GM19240 (cell line): ENCODE results near the gene PRELID3B.
"Not testable (repeated sequence)": the region's sequence is repeated elsewhere in the genome, so short reads cannot be mapped to it uniquely, and the experiment has no call there.

Experiments used
- DNase-seq: peaks from one replicate; pipeline ENCODE4 v3.0.0; 2011; ENCODE audit warnings: low spot score; ENCODE audit not compliant: insufficient read length

Gene PRELID3B

DNA sequence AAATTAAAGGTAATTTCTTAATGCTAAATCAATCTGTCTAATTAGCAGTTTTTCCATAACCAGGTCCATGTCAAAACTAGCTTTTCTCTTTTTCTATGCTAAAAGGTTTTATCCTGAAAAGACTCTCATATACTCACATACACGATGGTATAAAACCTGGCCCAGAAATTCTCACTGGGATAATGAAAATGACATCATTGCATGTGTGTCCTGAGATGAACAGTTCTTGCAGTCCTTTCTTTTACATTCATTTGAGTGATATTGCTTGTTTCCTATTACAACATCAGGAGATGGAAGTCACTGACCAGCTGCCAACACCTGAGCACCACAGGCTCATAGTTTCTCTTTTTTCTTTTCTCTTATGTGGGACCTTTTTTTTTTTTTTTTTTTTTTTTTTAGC lies 7.9 kb upstream of the PRELID3B start:
- no peak for DNase-seq

DNA sequence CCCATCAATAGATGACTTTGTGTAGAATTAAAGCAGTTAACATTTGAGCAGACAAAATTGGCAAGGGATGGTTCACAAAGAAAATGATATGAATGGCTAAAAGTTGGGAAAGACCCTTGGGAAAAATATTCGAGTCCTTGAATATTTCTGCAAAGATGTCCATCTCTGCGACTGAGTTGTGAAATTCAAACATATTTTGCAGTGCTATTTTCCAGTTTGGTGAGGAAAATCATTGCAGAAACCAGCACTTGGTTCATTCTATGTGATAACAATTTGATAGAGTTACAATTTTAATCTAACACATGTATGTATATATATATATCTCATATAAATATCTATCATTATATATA lies 6.1 kb upstream of the PRELID3B start:
- DNase-seq, result no peak

DNA sequence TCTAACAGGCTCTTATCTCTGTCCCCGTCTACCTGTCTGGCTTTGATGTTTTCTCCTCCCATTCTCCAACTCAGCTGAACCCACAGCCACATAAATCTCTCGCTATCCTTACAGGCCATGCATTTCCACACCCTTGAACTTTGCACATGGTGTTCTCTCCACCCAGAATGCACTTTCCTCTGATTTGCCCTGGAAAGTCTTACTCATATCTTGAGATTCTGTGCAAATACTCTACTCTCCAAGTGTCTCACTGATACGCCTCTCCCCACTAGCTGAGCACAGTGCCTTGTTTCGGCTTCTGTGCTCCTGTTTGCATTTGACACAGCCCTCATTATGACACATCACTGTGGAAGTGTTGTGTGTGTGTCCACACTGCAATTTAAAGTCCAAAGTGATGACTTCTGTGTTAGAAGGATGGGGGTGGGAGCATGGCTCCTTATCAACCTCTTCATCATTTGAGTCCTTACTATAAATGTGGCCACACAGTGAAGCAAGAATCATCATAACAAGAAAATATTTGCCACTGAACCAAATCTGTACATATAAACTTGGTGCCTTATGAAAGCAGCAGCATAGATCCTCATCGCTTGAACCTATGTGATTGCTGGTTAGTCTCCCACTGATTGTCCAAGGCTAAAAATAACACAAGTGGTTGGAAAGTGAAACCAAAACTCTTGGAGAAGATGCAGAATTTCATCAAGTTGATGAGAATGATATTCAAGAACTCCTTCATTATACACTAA lies 5.5 kb upstream of the PRELID3B start:
- DNase-seq, result no peak

DNA sequence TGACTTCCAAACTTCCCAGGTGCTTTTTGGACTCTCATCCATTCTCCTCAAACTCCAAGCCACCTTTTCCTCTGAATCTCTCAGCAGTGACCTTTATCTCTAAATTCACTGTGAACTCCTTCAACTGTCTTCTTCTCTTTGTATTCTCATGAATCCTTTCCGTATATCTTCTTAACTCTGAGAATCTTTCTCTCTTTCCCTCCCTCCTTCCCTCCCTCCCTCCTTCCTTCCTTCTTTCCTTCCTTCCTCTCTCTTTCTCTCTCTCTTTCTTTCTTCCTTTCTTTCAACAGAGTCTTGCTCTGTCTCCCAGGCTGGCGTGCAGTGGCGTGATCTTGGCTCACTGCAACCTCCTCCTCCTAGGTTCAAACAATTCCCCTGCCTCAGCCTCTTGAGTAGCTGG lies 4.3 kb upstream of the PRELID3B start:
- DNase-seq, result no peak

DNA sequence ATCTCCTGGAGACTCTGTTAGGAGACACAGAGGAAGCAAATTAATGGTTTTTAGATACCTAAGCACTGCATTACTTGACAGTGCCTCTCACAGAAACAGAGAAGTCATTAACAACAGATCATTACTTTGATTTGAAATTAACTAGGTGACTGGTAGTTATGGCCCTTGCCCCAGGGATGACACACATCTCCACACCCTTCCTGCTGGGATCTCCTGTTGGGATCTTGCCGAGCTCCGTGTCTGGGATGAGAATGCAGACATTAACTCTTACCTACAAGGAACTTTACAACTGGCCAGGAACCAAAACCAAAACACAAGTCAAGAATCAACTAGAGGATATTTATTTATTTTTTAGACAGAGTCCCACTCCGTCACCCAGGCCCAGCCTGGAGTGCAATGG lies 2.2 kb upstream of the PRELID3B start:
- no peak for DNase-seq

DNA sequence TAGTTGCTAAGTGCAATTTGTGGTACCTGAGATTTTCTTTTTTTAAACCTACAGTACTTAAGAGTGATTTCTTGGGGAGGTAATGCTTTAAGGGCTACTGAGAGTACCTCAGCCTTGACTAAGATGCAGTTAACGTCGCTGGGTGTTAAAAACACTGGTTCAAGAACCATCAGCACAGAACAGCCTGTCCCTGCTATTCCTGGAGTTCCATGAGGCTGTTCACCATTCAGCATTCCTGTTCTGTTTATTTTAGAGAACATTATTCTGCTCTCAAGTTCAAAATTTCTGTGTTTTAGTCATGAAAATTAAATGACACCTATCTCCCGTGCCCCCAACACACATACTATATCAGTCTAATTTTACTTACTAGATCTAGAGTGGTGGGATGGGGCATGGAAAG lies 1.7 kb upstream of the PRELID3B start:
- no peak for DNase-seq

DNA sequence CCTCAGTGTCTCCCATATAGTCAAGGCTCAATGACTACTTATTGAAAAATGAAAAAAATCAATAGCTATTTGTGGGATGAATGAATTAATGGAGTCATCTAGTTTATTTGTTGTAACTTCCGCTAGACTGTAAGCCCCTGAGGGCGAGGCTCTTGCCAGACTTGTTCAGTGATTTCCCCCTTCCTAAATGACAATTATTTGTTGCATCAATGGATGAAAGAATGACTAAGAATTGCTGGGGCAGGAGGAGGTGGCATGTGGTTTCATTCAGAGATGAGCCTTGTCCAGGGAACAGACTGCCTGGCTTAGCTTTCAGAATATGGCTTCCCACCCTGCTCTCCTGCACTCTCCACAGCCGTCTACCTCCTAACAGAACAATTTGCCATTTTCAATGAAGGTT lies 1.1 kb upstream of the PRELID3B start:
- DNase-seq, result no peak

DNA sequence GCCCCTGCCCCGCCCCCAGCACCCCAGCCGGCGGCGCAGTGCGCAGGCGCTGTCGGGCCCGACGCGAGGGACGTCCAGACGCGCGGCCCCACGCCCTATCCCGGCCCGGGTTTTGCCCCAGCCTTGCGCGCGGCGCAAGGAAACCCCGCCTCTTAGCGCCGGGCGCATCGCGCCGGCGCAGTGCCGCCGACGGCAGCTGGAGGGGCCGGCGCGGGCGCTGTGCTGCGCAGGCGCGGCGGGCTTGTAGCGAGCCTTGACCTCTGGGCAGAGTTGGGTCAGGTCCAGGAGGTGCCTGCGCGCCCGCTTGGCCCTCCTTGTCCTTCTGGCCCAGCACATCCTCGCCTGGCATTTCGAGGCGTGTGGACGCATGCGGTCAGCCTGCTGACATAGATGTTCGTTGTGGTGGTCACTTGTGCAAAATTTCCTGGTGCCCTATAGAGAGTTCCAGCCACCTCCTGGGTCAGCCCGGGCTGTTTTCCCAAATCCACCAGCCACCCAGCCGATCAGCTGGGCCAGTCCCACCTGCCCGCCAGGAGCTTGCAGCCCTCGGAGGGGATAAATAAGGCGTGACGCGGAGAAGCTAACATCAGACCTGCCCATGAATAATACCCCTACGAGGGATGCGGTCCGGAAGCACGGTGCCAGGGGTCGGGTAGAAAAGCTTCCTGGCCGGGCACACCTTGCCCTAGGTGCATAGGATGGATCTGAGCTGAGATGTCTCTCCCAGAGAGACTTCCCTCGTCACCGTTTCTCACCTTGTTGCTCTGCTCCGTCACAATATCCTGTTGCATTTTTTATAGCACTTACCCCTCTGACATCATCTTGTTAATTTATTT lies 428 bp upstream of the PRELID3B start:
- DNase-seq, result peak; percentile 84

DNA sequence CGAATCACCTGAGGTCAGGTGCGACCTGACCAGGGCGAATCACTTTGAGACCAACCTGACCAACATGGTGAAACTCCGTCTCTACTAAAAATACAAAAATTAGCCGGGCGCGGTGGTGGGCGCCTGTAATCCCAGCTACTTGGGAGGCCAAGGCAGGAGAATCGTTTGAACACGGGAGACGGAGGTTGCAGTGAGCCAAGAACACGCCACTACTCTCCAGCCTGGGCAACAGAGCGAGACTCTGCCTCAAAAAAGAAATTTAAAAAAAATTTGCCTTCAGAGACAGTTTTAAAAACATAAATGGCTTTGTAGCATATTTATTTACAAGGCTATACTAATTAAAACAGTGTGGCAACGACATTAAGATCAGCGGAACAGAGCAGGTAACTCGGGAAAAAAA lies 1.1 kb downstream of the PRELID3B start:
- not testable (repeated sequence) for DNase-seq

DNA sequence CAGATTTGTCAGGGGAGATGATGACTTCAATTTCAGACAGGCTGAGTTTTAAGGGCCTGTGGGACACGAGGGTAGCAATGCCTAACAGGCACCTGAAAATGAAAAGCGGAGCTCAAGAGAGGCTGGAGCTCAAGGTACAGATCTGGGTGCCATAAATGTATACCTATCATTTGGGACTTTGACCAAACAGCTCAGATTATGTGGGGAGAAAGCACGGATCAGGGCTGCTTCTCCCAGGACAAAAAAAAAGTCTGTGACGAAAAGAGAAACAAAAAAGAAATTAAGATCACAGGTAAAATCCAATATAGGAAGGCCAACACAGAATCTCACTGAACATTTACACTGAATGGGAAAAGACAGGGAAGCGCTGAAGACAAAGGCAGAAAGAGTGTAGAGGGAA lies 1.9 kb downstream of the PRELID3B start:
- DNase-seq, result no peak

DNA sequence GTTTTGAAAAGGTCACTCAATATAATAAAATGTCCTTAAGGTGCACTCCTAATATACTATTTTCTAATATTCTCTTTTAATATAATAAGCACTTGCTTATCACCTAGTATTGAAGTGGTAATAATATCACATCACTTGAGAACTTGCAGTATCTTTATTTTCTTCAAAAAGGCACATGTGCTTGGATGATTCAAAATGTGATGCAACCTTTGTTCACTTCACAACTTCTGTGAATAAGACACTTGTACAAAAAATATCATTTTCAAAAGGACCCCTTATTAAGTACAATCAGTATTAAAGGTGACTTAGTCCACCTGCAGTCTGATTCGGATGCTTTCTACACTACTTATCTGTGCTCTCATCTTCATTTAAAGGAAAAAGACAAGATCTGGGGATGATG lies 3.4 kb downstream of the PRELID3B start:
- DNase-seq, result no peak

DNA sequence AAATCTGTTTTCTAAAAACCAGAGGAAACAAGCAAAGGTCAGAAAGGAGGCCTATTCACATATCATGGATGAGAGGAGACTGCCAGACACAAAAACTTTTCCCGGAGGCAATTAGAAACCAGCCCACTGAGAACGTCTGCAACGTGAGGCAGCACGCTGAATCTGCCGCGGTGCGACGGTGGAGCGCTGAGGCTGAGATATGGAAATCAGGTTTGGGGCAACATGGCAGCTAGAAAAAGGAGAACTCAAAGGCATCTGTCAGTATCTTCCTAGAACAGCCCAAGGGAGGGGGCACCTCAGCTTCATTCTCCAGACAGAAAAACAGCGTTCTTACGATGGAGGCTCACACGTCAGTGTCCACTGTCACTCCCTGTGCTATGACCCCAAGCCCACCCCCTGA lies 5.2 kb downstream of the PRELID3B start:
- no peak for DNase-seq

DNA sequence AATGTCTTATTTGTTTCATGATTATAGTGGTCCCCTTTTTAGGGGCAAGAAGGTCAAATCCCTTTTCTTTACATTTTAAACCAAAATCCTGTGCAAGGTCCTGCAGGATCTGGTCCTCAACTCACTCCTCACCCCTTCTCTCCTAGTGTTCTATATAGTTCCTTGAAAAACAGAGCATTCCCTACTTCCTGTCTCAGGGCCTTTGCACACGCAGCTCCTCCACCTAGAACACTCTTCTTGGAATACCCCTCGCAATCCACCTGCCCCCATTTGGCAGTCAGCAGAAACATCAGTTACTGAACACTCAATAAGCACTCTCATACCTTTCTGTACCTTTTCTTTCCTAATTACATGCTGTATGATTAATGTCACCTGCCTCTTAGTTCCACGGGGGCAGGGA lies 7.2 kb downstream of the PRELID3B start:
- DNase-seq, result no peak

DNA sequence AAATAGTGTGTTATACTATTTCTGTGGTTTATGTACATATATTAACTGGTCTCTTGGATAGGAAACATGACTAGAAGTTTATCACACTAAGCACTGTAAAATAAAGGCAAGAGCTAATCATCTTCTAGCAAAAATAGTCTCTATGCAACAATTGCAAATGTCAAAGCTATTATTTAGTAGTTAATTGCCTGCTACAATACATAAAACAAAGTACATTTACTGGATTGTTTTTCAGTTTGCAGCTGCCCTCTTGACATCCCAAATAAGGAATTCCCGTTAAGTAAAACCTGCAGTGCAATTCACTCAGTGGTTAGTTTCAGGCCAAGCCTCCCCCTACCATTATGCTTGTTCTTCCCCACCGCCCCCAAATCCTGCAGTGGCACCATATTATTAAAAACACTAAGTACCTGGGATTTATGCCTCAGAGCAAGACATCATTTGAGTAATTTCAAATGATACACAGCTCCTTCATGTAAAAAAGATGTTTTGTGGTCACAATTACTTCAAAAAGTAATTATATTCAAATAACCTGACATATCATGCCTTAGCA lies 8.9 kb downstream of the PRELID3B start:
- DNase-seq, result no peak

DNA sequence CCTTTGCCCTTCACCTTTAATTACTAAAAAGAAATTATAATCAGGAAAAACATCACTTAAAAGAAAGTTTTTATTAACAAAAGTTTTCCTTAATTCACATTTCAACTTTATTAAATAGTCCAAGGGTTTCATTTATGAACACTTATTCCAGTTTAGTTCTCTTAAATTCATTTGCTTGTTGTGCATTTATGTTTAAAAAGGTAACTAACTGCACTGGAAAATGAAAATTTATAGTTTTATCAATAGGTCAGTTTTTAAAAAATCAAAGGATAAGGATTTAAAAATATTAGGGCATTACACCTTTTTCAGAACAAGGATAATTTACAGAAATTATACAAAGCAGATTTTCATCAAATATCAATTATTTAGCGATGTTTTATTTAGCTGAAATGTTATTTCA lies 9.5 kb downstream of the PRELID3B start:
- no peak for DNase-seq

DNA sequence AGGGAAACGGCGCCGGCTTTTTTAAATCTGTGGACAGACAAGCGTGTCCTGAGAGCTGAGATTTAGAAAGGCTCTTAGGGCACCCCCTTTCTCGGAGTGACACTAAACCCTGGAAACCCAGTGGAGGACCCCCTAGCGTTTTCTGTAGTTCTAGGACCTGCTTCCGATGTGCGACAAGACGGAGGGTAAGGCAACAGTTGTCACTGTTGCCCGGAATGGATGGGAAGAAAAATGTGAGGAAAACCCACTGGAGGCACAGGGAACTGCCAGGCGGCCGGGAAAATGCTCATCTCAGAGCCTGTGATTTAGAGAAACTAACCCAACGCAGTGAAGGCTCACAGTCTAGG lies 9.9 kb downstream of the PRELID3B start:
- no peak for DNase-seq

DNA sequence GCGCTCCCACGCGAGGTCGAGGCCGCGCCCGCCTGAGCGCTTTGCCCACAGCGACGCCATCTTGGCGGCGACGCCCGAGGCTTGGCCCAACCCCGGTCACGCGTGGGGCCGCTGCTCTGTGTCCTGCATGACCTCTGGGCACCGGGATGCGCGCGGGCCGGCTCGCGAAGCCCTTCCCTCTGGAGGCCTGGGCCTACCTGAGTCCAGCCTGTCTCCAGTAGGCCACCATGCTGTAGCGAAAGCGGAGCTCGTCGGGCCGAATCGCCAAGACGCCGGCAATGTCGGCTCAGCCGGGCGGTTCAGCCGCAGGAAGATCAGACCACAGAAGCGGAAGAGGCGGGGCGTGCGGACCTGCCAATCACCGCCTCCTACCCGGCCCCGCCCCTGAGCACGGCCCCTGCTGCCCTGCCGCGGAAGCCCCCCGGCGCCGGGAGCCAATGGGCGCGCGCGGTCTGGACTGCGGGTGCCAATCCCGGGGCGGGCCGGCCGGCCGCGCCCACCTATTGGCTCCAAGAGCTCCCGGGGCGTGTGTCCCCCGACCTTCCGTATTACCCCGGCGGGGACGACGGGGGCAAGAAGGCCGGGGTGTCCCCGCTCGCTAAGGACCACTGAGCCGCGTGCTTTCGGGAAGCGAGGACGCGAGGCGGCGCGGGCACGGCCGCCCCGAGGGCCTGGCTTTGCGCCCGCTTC lies 10.4 kb downstream of the PRELID3B start, which contains the start of gene ATP5F1E:
Gene ATP5F1E (minus strand): TSS at position 313 of the 690 bp plus-strand sequence. CDS start 84 bp downstream, at position 229.
- peak; percentile 70 for DNase-seq

DNA sequence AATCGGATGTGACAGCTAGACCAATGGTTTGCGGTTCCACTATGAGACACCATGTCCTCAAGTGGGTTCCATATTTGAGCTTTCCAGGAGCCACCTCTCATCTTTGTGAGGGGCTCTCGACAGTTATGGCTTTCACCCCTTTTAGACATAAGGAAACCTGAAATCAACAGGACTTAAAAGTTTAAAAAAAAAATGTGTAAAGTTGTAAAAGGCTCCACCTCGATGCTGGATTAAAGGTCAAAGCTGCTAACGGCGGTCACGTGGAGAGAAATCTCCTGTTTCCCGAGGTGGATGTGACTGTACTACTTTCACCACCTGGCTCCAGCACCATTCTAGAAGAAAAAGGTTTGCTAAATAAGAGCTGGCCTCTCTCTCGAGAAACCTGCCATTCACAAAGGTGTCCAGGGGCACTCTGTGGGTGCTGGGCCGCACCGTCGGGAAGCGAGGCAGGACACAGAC lies 11.0 kb downstream of the PRELID3B start:
- DNase-seq, result no peak

DNA sequence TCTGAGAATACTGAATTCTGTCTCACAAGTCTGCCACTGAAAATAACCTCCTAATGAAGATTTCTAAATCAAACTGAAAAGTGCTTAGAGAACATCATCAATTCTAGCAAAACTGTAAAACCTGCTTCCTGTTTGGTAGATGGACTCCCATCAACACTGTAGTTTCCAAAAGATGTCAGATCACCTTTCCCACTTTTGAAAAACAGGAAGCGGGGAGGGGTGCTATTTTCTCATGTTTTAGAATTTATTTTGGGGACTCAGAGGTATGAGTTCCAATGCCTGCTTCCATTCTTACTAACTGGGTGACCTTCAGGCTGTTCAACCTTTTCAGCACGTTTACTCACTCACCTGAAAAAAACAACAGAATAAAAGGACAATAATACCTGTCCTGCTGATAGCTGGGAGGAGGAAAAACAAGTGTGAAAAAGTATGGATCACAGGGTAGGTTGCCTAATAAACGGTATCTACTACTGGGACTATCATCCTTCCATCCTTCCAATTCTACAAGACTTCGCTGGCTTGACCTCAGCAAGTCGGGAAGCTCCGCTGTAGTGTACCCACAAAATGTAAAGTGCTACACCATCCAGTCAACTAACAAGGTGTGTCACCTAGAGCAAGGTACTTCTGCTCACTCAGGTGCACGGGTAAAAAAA lies 11.5 kb downstream of the PRELID3B start:
- no peak for DNase-seq

DNA sequence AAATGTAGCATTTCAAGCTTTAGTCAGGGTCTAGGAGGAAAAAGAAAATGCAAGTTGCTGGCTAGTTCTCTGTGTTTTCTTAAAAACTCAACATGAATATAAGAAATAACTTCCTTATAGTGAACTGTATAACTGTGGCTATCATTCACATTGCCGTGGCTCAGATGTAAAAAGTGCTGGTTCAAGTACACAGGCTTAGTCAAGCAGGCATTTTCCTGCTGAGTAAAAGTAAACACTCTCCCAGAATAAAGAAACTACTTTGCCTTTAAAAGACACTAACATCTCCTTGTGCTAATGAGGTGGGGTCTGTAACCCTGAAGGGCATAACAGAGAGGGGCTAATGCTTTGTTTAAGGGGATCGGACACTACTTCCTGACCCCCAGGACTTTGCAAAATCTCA lies 13.8 kb downstream of the PRELID3B start:
- no peak for DNase-seq

DNA sequence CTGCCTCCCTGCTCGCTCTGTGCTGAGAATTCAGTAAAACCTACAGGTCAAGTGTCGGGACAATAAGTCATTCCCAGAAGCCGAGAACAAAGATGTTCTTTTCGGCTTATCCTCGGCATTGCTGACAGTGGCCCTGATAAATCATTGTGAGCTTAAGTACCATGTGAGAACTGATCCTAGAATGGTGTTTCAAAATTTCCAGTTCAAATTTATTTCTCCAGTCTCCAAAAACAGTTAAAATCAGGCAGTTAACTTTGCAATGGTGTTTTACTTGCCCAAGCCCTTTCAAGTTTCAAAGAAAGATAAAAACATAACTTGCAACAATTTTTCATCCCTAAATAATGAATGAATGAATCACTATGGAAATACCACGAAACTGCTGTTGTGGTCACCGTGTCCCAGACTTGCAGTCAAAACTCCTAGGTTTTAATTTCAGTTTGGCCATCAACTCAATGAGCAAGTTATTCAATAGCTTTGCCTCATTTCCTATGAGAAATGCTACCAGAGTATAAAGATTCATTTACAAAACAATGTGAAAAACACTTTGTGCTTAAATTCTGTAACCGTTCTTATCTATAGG lies 14.8 kb downstream of the PRELID3B start:
- no peak for DNase-seq
